ENCODE data around the gene NCMAP.

The NCMAP gene

GRCh38 chr1:24586119-24586518, 30.2 kb downstream of the NCMAP start:
- no peak for TF ChIP-seq CTCF (conservative IDR thresholded peaks at IDR 0.05; ENCODE audit: low read depth, low read length)
- DNase-seq (ENCODE audit: low read depth) = no peak
- no peak overlapping the region for H3K4me3 ChIP-seq (ENCODE audit: low read depth, low read length)

GRCh38 chr1:24586970-24587820, 31.3 kb downstream of the NCMAP start:
- TF ChIP-seq CTCF (conservative IDR thresholded peaks at IDR 0.05; ENCODE audit: low read depth, low read length) = peak; percentile 77
- no peak overlapping the region for H3K4me3 ChIP-seq (ENCODE audit: low read depth, low read length)
- DNase-seq (ENCODE audit: low read depth) = peak; percentile 83

GRCh38 chr1:24588573-24588972, 32.7 kb downstream of the NCMAP start:
- no peak for TF ChIP-seq CTCF (conservative IDR thresholded peaks at IDR 0.05; ENCODE audit: low read depth, low read length)
- no peak for DNase-seq (ENCODE audit: low read depth)
- H3K4me3 ChIP-seq (ENCODE audit: low read depth, low read length) = no peak overlapping the region

- TF ChIP-seq CTCF (conservative IDR thresholded peaks at IDR 0.05; ENCODE audit: low read depth, low read length) = no peak
- no peak overlapping the region for H3K4me3 ChIP-seq (ENCODE audit: low read depth, low read length)
- DNase-seq (ENCODE audit: low read depth) = no peak
Measured at GRCh38 chr1:24589200-24589599, 33.3 kb downstream of the NCMAP start.

GRCh38 chr1:24591781-24592180, 35.9 kb downstream of the NCMAP start:
- H3K4me3 ChIP-seq (ENCODE audit: low read depth, low read length) = no peak overlapping the region
- TF ChIP-seq CTCF (conservative IDR thresholded peaks at IDR 0.05; ENCODE audit: low read depth, low read length) = no peak
- no peak for DNase-seq (ENCODE audit: low read depth)

GRCh38 chr1:24594328-24594598, 38.4 kb downstream of the NCMAP start:
- no peak for DNase-seq (ENCODE audit: low read depth)
- H3K4me3 ChIP-seq (ENCODE audit: low read depth, low read length) = no peak overlapping the region
- no peak for TF ChIP-seq CTCF (conservative IDR thresholded peaks at IDR 0.05; ENCODE audit: low read depth, low read length)

GRCh38 chr1:24596401-24596880, 40.6 kb downstream of the NCMAP start:
- TF ChIP-seq CTCF (conservative IDR thresholded peaks at IDR 0.05; ENCODE audit: low read depth, low read length) = no peak
- H3K4me3 ChIP-seq (ENCODE audit: low read depth, low read length) = no peak overlapping the region

More at GRCh38 chr1:24596401-24596880, 40.6 kb downstream of the NCMAP start:
- no peak for DNase-seq (ENCODE audit: low read depth)
